Caco-2 (cell line): ENCODE measurements around the gene TMX1. TPM values are rescaled to one million over a fixed set of nuclear protein-coding genes. Genes with fewer than 3 reads are reported as not detected.
A peak's percentile ranks its signal among the peaks of the same experiment; 100 is the strongest.
"Not testable (repeated sequence)": the region's sequence is repeated elsewhere in the genome, so short reads cannot be mapped to it uniquely, and the experiment has no call there.

ENCODE experiments used
- BruUV-seq: library from RNA; stranded (reverse); fragments of 400-500 nt; replicated peaks from 2 replicates; lab custom pipeline; 2021; lab: Mats Ljungman, UMichigan
- CTCF ChIA-PET: fragments of 300-600 bp; sonication (Branson Sonifier 250); formaldehyde crosslinking; loops from one replicate; lab custom pipeline; 2022; ENCODE audit warnings: antibody characterized with exemption; lab: Charles Lee
- POLR2A ChIA-PET: fragments of 300-600 bp; sonication (Branson Sonifier 250); formaldehyde crosslinking; loops from one replicate; lab custom pipeline; 2022; ENCODE audit warnings: antibody characterized with exemption; lab: Charles Lee
- DNase-seq, 2 experiments: peaks; one replicate each; pipeline versions ENCODE4 v3.0.0 to v3.0.0-alpha.2; 2020 to 2022
- H3K27me3 ChIP-seq: replicated peaks from 2 replicates; pipeline ENCODE4 v1.6.0; 2011; ENCODE audit warnings: low read length; ENCODE audit not compliant: control insufficient read depth, insufficient read depth
- H3K36me3 ChIP-seq: 2 replicates; pipeline ENCODE4 v1.5.1; 2011; ENCODE audit warnings: low read length; ENCODE audit not compliant: control insufficient read depth, insufficient read depth
- H3K4me1 ChIP-seq: fragments of 250-450 bp; sonication (Bioruptor Pico); 2 replicates; pipeline ENCODE4 v1.5.1; 2020; ENCODE audit warnings: mild to moderate bottlenecking
- H3K4me3 ChIP-seq: 2 replicates; pipeline ENCODE4 v1.5.1; 2011; ENCODE audit warnings: low read depth, mild to moderate bottlenecking, control low read depth, low read length
- H3K9me3 ChIP-seq: fragments of 250-450 bp; sonication (Bioruptor Pico); 2 replicates; pipeline ENCODE4 v1.5.1; 2020; ENCODE audit warnings: mild to moderate bottlenecking, moderate library complexity
- H3K27ac Mint-ChIP-seq: one replicate; pipeline ENCODE4 v1.8.0; 2022; ENCODE audit warnings: mixed read lengths; ENCODE audit not compliant: unreplicated experiment
- H3K27me3 Mint-ChIP-seq: one replicate; pipeline ENCODE4 v1.8.0; 2022; ENCODE audit warnings: mixed read lengths; ENCODE audit not compliant: insufficient read depth, unreplicated experiment
- H3K36me3 Mint-ChIP-seq: one replicate; pipeline ENCODE4 v1.8.0; 2022; ENCODE audit warnings: mild to moderate bottlenecking, mixed read lengths; ENCODE audit not compliant: insufficient read depth, unreplicated experiment
- H3K4me1 Mint-ChIP-seq: one replicate; pipeline ENCODE4 v1.8.0; 2022; ENCODE audit warnings: low read depth, mixed read lengths; ENCODE audit not compliant: unreplicated experiment
- H3K4me3 Mint-ChIP-seq: one replicate; pipeline ENCODE4 v1.8.0; 2022; ENCODE audit warnings: mild to moderate bottlenecking, moderate library complexity, mixed read lengths; ENCODE audit not compliant: unreplicated experiment
- H3K9me3 Mint-ChIP-seq: one replicate; pipeline ENCODE4 v1.8.0; 2022; ENCODE audit warnings: mixed read lengths; ENCODE audit not compliant: unreplicated experiment
- intact Hi-C: fragments of 100-400 bp; cut with micrococcal nuclease; formaldehyde crosslinking; loops from one replicate; pipeline ENCODE4 v1.10.0; 2022; ENCODE audit not compliant: unreplicated experiment
- total RNA-seq: library from RNA; stranded (reverse); gene quantifications from 2 replicates; pipeline ENCODE4 v1.2.3, GENCODE V29; 2022
- TF ChIP-seq, protein P1 (sequence below), 2 experiments: fragments of 200-600 bp in 1 of 2; IDR thresholded peaks; 1 replicate in 1 of 2; 2 replicates in 1 of 2; pipeline versions ENCODE4 v1.5.1 to v1.8.0; 2011 to 2022; ENCODE audit warnings: antibody characterized with exemption in 1 of 2, control low read depth in 1 of 2, inconsistent platforms in 1 of 2, low read depth in 1 of 2, low read length in 1 of 2, mild to moderate bottlenecking in 1 of 2, moderate library complexity in 1 of 2; ENCODE audit not compliant: insufficient read depth in 1 of 2, severe bottlenecking in 1 of 2, unreplicated experiment in 1 of 2

Gene TMX1
- total RNA-seq, 1 experiment from 2014 or later: 44.7 TPM

- Mint-ChIP-seq H3K27me3 (no peaks in the 10 kb centered on the region), H3K4me3 (no peak overlapping the region), H3K9me3 (peaks cover 3% of the 10 kb centered on the region), H3K36me3 (no peaks in the 10 kb centered on the region), H3K4me1 (no peaks in the 10 kb centered on the region), H3K27ac (no peak overlapping the region)
- CTCF ChIA-PET: interaction anchor here (1.3 kb wide), 1 partner anchor 122 kb away, joined by 3 read pairs; the partner anchor contains the start of gene TRIM9
- Histone ChIP-seq H3K36me3 (no peaks in the 10 kb centered on the region), H3K4me3 (no peak overlapping the region), H3K9me3 (no peaks in the 10 kb centered on the region), H3K4me1 (no peaks in the 10 kb centered on the region), H3K27me3 (no peaks in the 10 kb centered on the region)
- intact Hi-C loops: no loop called here
- TF ChIP-seq, protein P1, sequence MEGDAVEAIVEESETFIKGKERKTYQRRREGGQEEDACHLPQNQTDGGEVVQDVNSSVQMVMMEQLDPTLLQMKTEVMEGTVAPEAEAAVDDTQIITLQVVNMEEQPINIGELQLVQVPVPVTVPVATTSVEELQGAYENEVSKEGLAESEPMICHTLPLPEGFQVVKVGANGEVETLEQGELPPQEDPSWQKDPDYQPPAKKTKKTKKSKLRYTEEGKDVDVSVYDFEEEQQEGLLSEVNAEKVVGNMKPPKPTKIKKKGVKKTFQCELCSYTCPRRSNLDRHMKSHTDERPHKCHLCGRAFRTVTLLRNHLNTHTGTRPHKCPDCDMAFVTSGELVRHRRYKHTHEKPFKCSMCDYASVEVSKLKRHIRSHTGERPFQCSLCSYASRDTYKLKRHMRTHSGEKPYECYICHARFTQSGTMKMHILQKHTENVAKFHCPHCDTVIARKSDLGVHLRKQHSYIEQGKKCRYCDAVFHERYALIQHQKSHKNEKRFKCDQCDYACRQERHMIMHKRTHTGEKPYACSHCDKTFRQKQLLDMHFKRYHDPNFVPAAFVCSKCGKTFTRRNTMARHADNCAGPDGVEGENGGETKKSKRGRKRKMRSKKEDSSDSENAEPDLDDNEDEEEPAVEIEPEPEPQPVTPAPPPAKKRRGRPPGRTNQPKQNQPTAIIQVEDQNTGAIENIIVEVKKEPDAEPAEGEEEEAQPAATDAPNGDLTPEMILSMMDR (IDR thresholded peaks at IDR 0.05; ENCODE audit: insufficient read depth in 1 of 2, low read depth in 1 of 2, low read length in 1 of 2, severe bottlenecking in 1 of 2, unreplicated experiment in 1 of 2): no peak
- POLR2A ChIA-PET: no interaction called here
- DNase-seq: no peak
- no TSS peak for BruUV-seq
These were observed 23.4 kb upstream of the TMX1 start for GRCh38 chr14:51216602-51217001.

DNA sequence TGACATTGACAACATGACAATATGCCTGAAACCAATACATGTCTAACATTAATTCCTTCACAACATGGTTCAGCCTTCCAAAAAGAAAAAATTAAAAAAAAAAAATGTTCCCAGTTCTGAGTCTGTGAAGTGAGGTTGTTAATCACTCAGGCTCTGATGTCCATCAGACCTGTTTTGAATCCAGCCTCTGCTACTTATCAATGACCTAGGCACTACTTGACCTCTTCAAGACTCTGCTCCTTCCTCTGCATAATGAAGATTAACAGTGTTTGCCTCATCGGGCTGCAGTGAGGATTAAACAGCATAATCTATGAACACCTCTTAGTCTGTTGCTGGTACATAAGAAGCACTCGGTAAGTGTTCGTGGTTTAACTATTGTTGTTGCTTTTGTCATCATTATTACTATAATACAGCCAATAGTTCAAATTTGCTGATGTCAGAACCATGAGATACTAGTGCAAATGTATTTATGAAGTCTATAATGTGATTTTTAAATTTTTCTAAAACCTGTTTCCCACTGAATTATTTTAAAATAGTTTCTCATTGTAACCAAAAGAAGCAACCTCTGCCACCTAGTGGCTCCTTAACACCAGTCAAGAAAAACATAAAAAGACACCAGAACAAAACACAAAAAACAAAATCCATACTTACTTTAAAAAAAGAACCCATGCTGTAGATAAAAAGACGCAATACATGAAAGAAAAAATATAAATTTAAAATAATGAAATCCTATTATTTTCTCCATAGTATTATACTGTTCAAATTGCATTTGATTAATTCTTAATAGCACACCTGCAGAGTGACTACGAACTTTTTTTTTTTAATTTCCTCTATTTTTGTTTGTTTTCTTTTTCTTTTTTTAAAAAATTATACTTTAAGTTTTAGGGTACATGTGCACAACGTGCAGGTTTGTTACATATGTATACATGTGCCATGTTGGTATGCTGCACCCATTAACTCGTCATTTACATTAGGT is 20.3 kb upstream of the TMX1 start:
- no peaks in the 10 kb centered on the region for H3K9me3 ChIP-seq
- H3K27ac Mint-ChIP-seq: no peak overlapping the region
- H3K4me3 ChIP-seq: no peak overlapping the region
- no peaks in the 10 kb centered on the region for H3K27me3 Mint-ChIP-seq
- ChIA-PET CTCF (interaction anchor here (2.3 kb wide), 1 partner anchor 63 kb away, joined by 22 read pairs; no protein-coding TSS in a partner anchor), POLR2A (no interaction called here)
- no peaks in the 10 kb centered on the region for H3K27me3 ChIP-seq
- no peak overlapping the region for H3K4me3 Mint-ChIP-seq
- H3K36me3 ChIP-seq: no peaks in the 10 kb centered on the region
- TF ChIP-seq, protein P1 (IDR thresholded peaks at IDR 0.05; ENCODE audit: insufficient read depth in 1 of 2, low read depth in 1 of 2, low read length in 1 of 2, severe bottlenecking in 1 of 2, unreplicated experiment in 1 of 2): peak; percentile 50 to 73
- no peaks in the 10 kb centered on the region for H3K4me1 ChIP-seq
- BruUV-seq: no TSS peak
- DNase-seq: no peak
- H3K36me3 Mint-ChIP-seq: no peaks in the 10 kb centered on the region
- H3K4me1 Mint-ChIP-seq: no peaks in the 10 kb centered on the region
- H3K9me3 Mint-ChIP-seq: peaks cover 10% of the 10 kb centered on the region
- intact Hi-C loops: loop anchor here (1.0 to 2.0 kb wide), 2 partner anchors 62 to 265 kb away; no protein-coding TSS in a partner anchor

DNA sequence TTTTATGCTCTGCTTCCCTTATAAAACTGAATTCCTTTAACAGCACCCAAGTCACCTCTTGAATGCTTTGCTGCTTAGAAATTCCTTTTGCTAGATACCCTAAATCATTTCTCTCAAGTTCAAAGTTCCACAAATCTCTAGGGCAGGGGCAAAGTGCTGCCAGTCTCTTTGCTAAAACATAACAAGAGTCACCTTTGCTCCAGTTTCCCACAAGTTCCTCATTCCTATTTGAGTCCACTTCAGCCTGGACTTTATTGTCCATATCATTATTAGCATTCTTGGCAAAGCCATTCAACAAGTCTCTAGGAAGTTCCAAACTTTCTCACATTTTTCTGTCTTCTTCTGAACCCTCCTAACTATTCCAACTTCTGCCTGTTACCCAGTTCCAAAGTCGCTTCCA is 16.6 kb upstream of the TMX1 start:
- H3K9me3 Mint-ChIP-seq: peaks cover 10% of the 10 kb centered on the region
- H3K4me3 ChIP-seq, H3K36me3 Mint-ChIP-seq, H3K4me1 Mint-ChIP-seq, CTCF ChIA-PET, POLR2A ChIA-PET, H3K4me1 ChIP-seq, H3K27me3 Mint-ChIP-seq, intact Hi-C loops, H3K4me3 Mint-ChIP-seq, H3K9me3 ChIP-seq, BruUV-seq, H3K27me3 ChIP-seq, DNase-seq, H3K27ac Mint-ChIP-seq, H3K36me3 ChIP-seq: not testable (repeated sequence)
